K562 (cell line): ENCODE data around the gene FKBP15. TPM values are rescaled to one million over a fixed set of nuclear protein-coding genes. Genes with fewer than 3 reads are reported as not detected.
A peak's percentile ranks its signal among the peaks of the same experiment; 100 is the strongest.

Experiments
- ATF1 ChIP-seq, 2 experiments: fragments of 450-650 bp in 1 of 2; IDR thresholded peaks; 2 replicates each; pipeline ENCODE4 v1.6.1; 2016; ENCODE audit warnings: missing compliant biosample characterization in 1 of 2, missing genetic modification characterization in 1 of 2
- BMI1 ChIP-seq: fragments of 150-350 bp; IDR thresholded peaks from 2 replicates; pipeline ENCODE4 v1.6.1; 2014; ENCODE audit warnings: low read length
- CTBP1 ChIP-seq: fragments of 450-650 bp; IDR thresholded peaks from 2 replicates; pipeline ENCODE4 v1.6.1; 2016; ENCODE audit warnings: borderline replicate concordance
- E2F4 ChIP-seq: sonication (generic); formaldehyde crosslinking; IDR thresholded peaks from 2 replicates; pipeline ENCODE4 v1.8.0; 2022; ENCODE audit warnings: mild to moderate bottlenecking, low read depth, missing genetic modification reagents
- HDAC3 ChIP-seq: fragments of 450-650 bp; IDR thresholded peaks from 2 replicates; pipeline ENCODE4 v1.6.1; 2018; ENCODE audit warnings: borderline replicate concordance, mild to moderate bottlenecking, moderate library complexity; ENCODE audit not compliant: partially characterized antibody
- MTA3 ChIP-seq: fragments of 450-650 bp; formaldehyde crosslinking; IDR thresholded peaks from 2 replicates; pipeline ENCODE4 v1.6.1; 2017; ENCODE audit warnings: mild to moderate bottlenecking, borderline replicate concordance
- OTX1 ChIP-seq: fragments of 450-650 bp; formaldehyde crosslinking; IDR thresholded peaks from 2 replicates; pipeline ENCODE4 v1.4.0; 2022; ENCODE audit warnings: mild to moderate bottlenecking
- PHB ChIP-seq: fragments of 250-450 bp; sonication (Bioruptor Pico); IDR thresholded peaks from 2 replicates; pipeline ENCODE4 v1.5.0; 2021
- POLR2A ChIP-seq: fragments of 450-650 bp; conservative IDR thresholded peaks from 2 replicates; pipeline ENCODE4 v1.6.1; 2016
- SAFB ChIP-seq: fragments of 200-400 bp; formaldehyde crosslinking; IDR thresholded peaks from 2 replicates; pipeline ENCODE4 v1.6.1; 2017; ENCODE audit warnings: low read depth, low read length, borderline replicate concordance
- SRSF7 ChIP-seq: fragments of 200-400 bp; formaldehyde crosslinking; optimal IDR thresholded peaks from 2 replicates; pipeline ENCODE3; 2017; ENCODE audit warnings: mild to moderate bottlenecking, low read depth, low read length
- STAT6 ChIP-seq: sonication (generic); formaldehyde crosslinking; IDR thresholded peaks from 2 replicates; pipeline ENCODE4 v1.8.1; 2023; ENCODE audit warnings: mild to moderate bottlenecking, missing genetic modification reagents
- THRAP3 ChIP-seq: fragments of 450-650 bp; IDR thresholded peaks from 2 replicates; pipeline ENCODE4 v1.6.1; 2016; ENCODE audit warnings: mild to moderate bottlenecking, inconsistent platforms, borderline replicate concordance
- U2AF1 ChIP-seq: fragments of 200-400 bp; formaldehyde crosslinking; optimal IDR thresholded peaks from 2 replicates; pipeline ENCODE3; 2017; ENCODE audit warnings: mild to moderate bottlenecking, low read depth, low read length, moderate library complexity
- ZBTB17 ChIP-seq: fragments of 450-650 bp; formaldehyde crosslinking; IDR thresholded peaks from 2 replicates; pipeline ENCODE4 v1.4.0; 2020; ENCODE audit warnings: mild to moderate bottlenecking
- ZC3H8 ChIP-seq: fragments of 450-650 bp; IDR thresholded peaks from 2 replicates; pipeline ENCODE4 v1.6.1; 2017
- ZNF184 ChIP-seq: sonication (generic); formaldehyde crosslinking; IDR thresholded peaks from 2 replicates; pipeline ENCODE4 v1.5.0; 2020; ENCODE audit warnings: missing genetic modification reagents
- polyA plus RNA-seq, 8 experiments: library from polyadenylated mRNA; depleted of rRNA in 4 of 8; stranded (reverse) in 5 of 8; unstranded in 3 of 8; fragments of >200 nt; fragmentation: Nextera tagmentation in 2 of 8; fragmentation: Illumina TruSeq in 1 of 8; extraction: Ambion mirVana in 2 of 8; extraction: Trizol in 1 of 8; gene quantifications; 2 replicates each; pipeline versions ENCODE4 v1.2.1 to v1.2.3, GENCODE V29; 2011 to 2014; ENCODE audit warnings: inconsistent platforms in 1 of 8, missing spikeins in 1 of 8
- total RNA-seq, 7 experiments: library from RNA; depleted of rRNA in 6 of 7; stranded (reverse); fragments of >200 nt in 6 of 7; fragmentation: Illumina TruSeq in 2 of 7; extraction: Trizol in 2 of 7; gene quantifications; 2 replicates each; pipeline versions ENCODE4 v1.2.1 to v1.2.3, GENCODE V29; 2011 to 2021; ENCODE audit warnings: low replicate concordance in 1 of 7
- TF ChIP-seq, protein P1 (sequence below): fragments of 250-450 bp; sonication (Bioruptor Pico); IDR thresholded peaks from 2 replicates; pipeline ENCODE4 v1.8.0; 2021; ENCODE audit warnings: moderate library complexity, mild to moderate bottlenecking, inconsistent platforms

FKBP15 gene
- total and polyA plus RNA-seq, 9 of the 15 experiments (the other 6 are each of a cell fraction or from before 2014, with no cell fraction given), result 8.7 to 38.0 (median 18.9) TPM

DNA sequence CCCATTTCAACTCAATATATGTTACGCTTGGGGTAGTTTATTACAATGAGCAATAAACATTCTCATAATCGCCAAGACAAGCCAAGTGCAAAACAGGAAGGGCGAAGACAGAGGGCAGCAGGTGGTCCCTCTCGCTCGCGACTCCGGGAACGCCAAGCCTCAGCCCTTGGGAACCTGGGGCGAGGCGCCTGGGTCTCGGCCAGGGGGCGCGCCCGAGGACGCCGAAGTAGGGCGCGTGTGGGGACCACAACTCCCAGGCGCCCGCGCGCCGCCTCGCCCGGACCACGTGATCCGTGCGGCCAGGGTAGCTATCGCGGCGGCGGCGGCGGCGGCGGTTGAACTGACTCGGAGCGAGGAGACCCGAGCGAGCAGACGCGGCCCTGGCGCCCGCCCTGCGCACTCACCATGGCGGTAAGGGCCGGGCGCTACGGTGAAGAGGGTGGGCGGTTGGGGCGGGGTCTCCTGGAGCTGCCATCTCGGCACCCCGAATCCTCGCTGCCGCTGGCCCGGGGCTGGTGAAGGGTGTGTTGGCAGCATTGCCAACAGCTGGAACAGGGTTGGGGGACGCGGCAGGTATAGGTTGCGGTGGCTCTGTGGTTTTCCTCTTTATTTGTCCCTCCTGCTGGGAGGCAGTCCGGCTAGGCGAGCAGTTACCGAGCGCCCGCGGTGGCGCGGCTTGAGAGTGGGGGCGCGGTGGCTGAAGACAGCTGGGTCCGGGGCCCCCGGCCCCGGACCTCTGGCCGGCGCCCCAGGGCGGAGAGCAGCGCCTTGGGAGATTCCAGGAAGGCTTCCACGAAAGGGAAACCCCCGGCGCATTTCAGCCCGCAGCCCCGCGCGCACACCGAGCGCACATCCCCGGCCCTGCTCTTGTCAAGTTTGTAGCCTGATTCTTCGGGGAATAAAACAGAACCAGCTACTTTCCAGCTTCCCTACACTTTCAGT lies 70.1 kb downstream of the FKBP15 start, which contains the start of gene SLC31A2 (continued):
- TF ChIP-seq U2AF1 (no peak), ATF1 (CRISPR knock-in tag; IDR thresholded peaks at IDR 0.05) (no peak), ATF1 (tag; IDR thresholded peaks at IDR 0.05) (peak; percentile 68), SAFB (no peak), OTX1 (CRISPR knock-in tag) (no peak), PHB (CRISPR knock-in tag) (no peak), CTBP1 (peak; percentile 81), POLR2A (peak; percentile 70), STAT6 (CRISPR knock-in tag) (no peak), THRAP3 (no peak), MTA3 (peak; percentile 62; the same call in 1 of the 2 replicates), ZBTB17 (CRISPR knock-in tag) (no peak), ZNF184 (CRISPR knock-in tag) (no peak), E2F4 (CRISPR knock-in tag) (no peak), SRSF7 (no peak), BMI1 (no peak), HDAC3 (no peak), ZC3H8 (no peak)
- TF ChIP-seq, protein P1, sequence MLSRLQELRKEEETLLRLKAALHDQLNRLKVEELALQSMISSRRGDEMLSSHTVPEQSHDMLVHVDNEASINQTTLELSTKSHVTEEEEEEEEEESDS (CRISPR knock-in tag), result no peak
